K562 (cell line): ENCODE results near the gene FA2H. TPM values are rescaled to one million over a fixed set of nuclear protein-coding genes. Genes with fewer than 3 reads are reported as not detected.
A peak's percentile ranks its signal among the peaks of the same experiment; 100 is the strongest.

Experiments used
- BCOR ChIP-seq: fragments of 450-650 bp; IDR thresholded peaks from 2 replicates; pipeline ENCODE4 v1.6.1; 2016
- CREB3L1 ChIP-seq: fragments of 450-650 bp; IDR thresholded peaks from 2 replicates; pipeline ENCODE4 v1.6.1; 2014; ENCODE audit warnings: low read depth, mild to moderate bottlenecking, moderate library complexity, borderline replicate concordance
- DDX20 ChIP-seq: fragments of 450-650 bp; IDR thresholded peaks from 2 replicates; pipeline ENCODE4 v1.6.1; 2016; ENCODE audit warnings: missing genetic modification characterization, low read depth, mild to moderate bottlenecking, missing compliant biosample characterization, moderate library complexity
- DMBX1 ChIP-seq: fragments of 250-450 bp; sonication (Bioruptor Pico); IDR thresholded peaks from 2 replicates; pipeline ENCODE4 v1.8.0; 2022; ENCODE audit warnings: inconsistent platforms, mild to moderate bottlenecking, moderate library complexity, borderline replicate concordance
- ELF4 ChIP-seq: fragments of 450-650 bp; formaldehyde crosslinking; IDR thresholded peaks from 2 replicates; pipeline ENCODE4 v1.4.0; 2022; ENCODE audit warnings: missing genetic modification characterization
- ETV1 ChIP-seq: fragments of 450-650 bp; conservative IDR thresholded peaks from 2 replicates; pipeline ENCODE4 v1.6.1; 2016; ENCODE audit warnings: missing genetic modification characterization, control low read depth, low read depth, missing compliant biosample characterization
- FOXP1 ChIP-seq: sonication (generic); formaldehyde crosslinking; IDR thresholded peaks from 2 replicates; pipeline ENCODE4 v1.8.0; 2022; ENCODE audit warnings: mild to moderate bottlenecking, missing genetic modification reagents
- KDM2B ChIP-seq: fragments of 250-450 bp; sonication (Bioruptor Pico); IDR thresholded peaks from 2 replicates; pipeline ENCODE4 v1.8.0; 2021; ENCODE audit warnings: mild to moderate bottlenecking, moderate library complexity
- L3MBTL2 ChIP-seq: fragments of 450-650 bp; IDR thresholded peaks from 2 replicates; pipeline ENCODE4 v1.6.1; 2016; ENCODE audit warnings: mild to moderate bottlenecking, moderate library complexity
- MCM7 ChIP-seq, 2 experiments: fragments of 450-650 bp; IDR thresholded peaks; 2 replicates each; pipeline ENCODE4 v1.6.1; 2016 to 2018
- NFE2L1 ChIP-seq: fragments of 450-650 bp; IDR thresholded peaks from 2 replicates; pipeline ENCODE4 v1.6.1; 2016; ENCODE audit warnings: missing genetic modification characterization, low read depth, mild to moderate bottlenecking, missing compliant biosample characterization, moderate library complexity, borderline replicate concordance
- PHTF2 ChIP-seq: fragments of 250-450 bp; sonication (Bioruptor Pico); IDR thresholded peaks from 2 replicates; pipeline ENCODE4 v1.5.0; 2021; ENCODE audit warnings: mild to moderate bottlenecking
- PTRF ChIP-seq: fragments of 450-650 bp; IDR thresholded peaks from 2 replicates; pipeline ENCODE4 v1.6.1; 2016; ENCODE audit warnings: mild to moderate bottlenecking, missing genetic modification characterization, missing compliant biosample characterization
- RAD51 ChIP-seq: fragments of 450-650 bp; IDR thresholded peaks from 2 replicates; pipeline ENCODE4 v1.7.1; 2016; ENCODE audit warnings: low read depth, mild to moderate bottlenecking, borderline replicate concordance
- SAP30 ChIP-seq: fragments of 200-600 bp; sonication (generic); IDR thresholded peaks from 2 replicates; pipeline ENCODE4 v1.6.1; 2012; ENCODE audit warnings: borderline replicate concordance, low read depth, mild to moderate bottlenecking, moderate library complexity, low read length, control low read depth, inconsistent platforms; ENCODE audit not compliant: insufficient read depth, poor library complexity, severe bottlenecking
- SMAD3 ChIP-seq: fragments of 450-650 bp; formaldehyde crosslinking; conservative IDR thresholded peaks from 2 replicates; pipeline ENCODE4 v1.4.0; 2020; ENCODE audit warnings: mild to moderate bottlenecking
- USF1 ChIP-seq: sonication (generic); formaldehyde crosslinking; IDR thresholded peaks from 2 replicates; pipeline ENCODE4 v1.9.0; 2022; ENCODE audit warnings: mild to moderate bottlenecking, missing genetic modification reagents
- ZBTB8A ChIP-seq: fragments of 450-650 bp; IDR thresholded peaks from 2 replicates; pipeline ENCODE4 v1.6.1; 2018; ENCODE audit warnings: mild to moderate bottlenecking, moderate library complexity; ENCODE audit not compliant: partially characterized antibody
- ZNF121 ChIP-seq: sonication (generic); formaldehyde crosslinking; conservative IDR thresholded peaks from 2 replicates; pipeline ENCODE4 v1.8.0; 2022; ENCODE audit warnings: missing genetic modification reagents
- ZNF124 ChIP-seq: sonication (generic); formaldehyde crosslinking; IDR thresholded peaks from 2 replicates; pipeline ENCODE4 v1.8.1; 2022; ENCODE audit warnings: missing genetic modification reagents
- ZNF316 ChIP-seq: fragments of 450-650 bp; IDR thresholded peaks from 2 replicates; pipeline ENCODE4 v1.6.1; 2016
- ZNF699 ChIP-seq: fragments of 250-450 bp; sonication (Bioruptor Pico); IDR thresholded peaks from 2 replicates; pipeline ENCODE4 v1.8.0; 2021; ENCODE audit warnings: mild to moderate bottlenecking, moderate library complexity; ENCODE audit not compliant: insufficient replicate concordance
- polyA plus RNA-seq, 8 experiments: library from polyadenylated mRNA; depleted of rRNA in 4 of 8; stranded (reverse) in 5 of 8; unstranded in 3 of 8; fragments of >200 nt; fragmentation: Nextera tagmentation in 2 of 8; fragmentation: Illumina TruSeq in 1 of 8; extraction: Ambion mirVana in 2 of 8; extraction: Trizol in 1 of 8; gene quantifications; 2 replicates each; pipeline versions ENCODE4 v1.2.1 to v1.2.3, GENCODE V29; 2011 to 2014; ENCODE audit warnings: inconsistent platforms in 1 of 8, missing spikeins in 1 of 8
- total RNA-seq, 7 experiments: library from RNA; depleted of rRNA in 6 of 7; stranded (reverse); fragments of >200 nt in 6 of 7; fragmentation: Illumina TruSeq in 2 of 7; extraction: Trizol in 2 of 7; gene quantifications; 2 replicates each; pipeline versions ENCODE4 v1.2.1 to v1.2.3, GENCODE V29; 2011 to 2021; ENCODE audit warnings: low replicate concordance in 1 of 7
- TF ChIP-seq, protein P1 (sequence below): fragments of 450-650 bp; formaldehyde crosslinking; IDR thresholded peaks from 2 replicates; pipeline ENCODE4 v1.4.0; 2020; ENCODE audit warnings: mild to moderate bottlenecking, mixed read lengths

The FA2H gene
- total and polyA plus RNA-seq, 9 of the 15 experiments (the other 6 are each of a cell fraction or from before 2014, with no cell fraction given): not detected

GRCh38 chr16:74666425-74667254 lies 108.0 kb downstream of the FA2H start, which contains the start of gene RFWD3 (continued):
- no peak for TF ChIP-seq SMAD3 (CRISPR knock-in tag)
- no peak for TF ChIP-seq USF1 (CRISPR knock-in tag)
- peak; percentile 94 for TF ChIP-seq ETV1 (tag)
- no peak for TF ChIP-seq PTRF (tag)
- no peak for TF ChIP-seq BCOR
- no peak for TF ChIP-seq ZBTB8A
- TF ChIP-seq KDM2B (CRISPR knock-in tag): no peak
- TF ChIP-seq PHTF2: no peak
- TF ChIP-seq NFE2L1: no peak
- no peak for TF ChIP-seq FOXP1 (CRISPR knock-in tag)
- TF ChIP-seq ELF4 (CRISPR knock-in tag): no peak
- TF ChIP-seq, protein P1, sequence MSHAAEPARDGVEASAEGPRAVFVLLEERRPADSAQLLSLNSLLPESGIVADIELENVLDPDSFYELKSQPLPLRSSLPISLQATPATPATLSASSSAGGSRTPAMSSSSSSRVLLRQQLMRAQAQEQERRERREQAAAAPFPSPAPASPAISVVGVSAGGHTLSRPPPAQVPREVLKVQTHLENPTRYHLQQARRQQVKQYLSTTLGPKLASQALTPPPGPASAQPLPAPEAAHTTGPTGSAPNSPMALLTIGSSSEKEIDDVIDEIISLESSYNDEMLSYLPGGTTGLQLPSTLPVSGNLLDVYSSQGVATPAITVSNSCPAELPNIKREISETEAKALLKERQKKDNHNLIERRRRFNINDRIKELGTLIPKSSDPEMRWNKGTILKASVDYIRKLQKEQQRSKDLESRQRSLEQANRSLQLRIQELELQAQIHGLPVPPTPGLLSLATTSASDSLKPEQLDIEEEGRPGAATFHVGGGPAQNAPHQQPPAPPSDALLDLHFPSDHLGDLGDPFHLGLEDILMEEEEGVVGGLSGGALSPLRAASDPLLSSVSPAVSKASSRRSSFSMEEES (CRISPR knock-in tag): no peak
- TF ChIP-seq ZNF316: peak; percentile 91
- TF ChIP-seq RAD51: no peak
- TF ChIP-seq ZNF124 (CRISPR knock-in tag): no peak
- no peak for TF ChIP-seq ZNF699 (CRISPR knock-in tag)
- TF ChIP-seq ZNF121 (CRISPR knock-in tag): no peak
- no peak for TF ChIP-seq MCM7 (IDR thresholded peaks at IDR 0.05)
- peak; percentile 79 for TF ChIP-seq SAP30
- peak; percentile 77; the same call in 1 of the 2 replicates for TF ChIP-seq CREB3L1
- TF ChIP-seq DDX20 (tag): no peak
- TF ChIP-seq DMBX1 (CRISPR knock-in tag): no peak
- TF ChIP-seq L3MBTL2: peak; percentile 92
